Osteoblast (primary cell): Measurements from ENCODE around the gene CHST11. TPM values are rescaled to one million over a fixed set of nuclear protein-coding genes. Genes with fewer than 3 reads are reported as not detected.

ENCODE experiments used
- DNase-seq: peaks from one replicate; pipeline ENCODE4 v3.0.0; 2011; ENCODE audit warnings: low spot score, mixed read lengths; ENCODE audit not compliant: insufficient read length; ENCODE audit errors: missing footprints
- H2AFZ ChIP-seq: 2 replicates; pipeline ENCODE4 v1.6.0; 2011; ENCODE audit warnings: mild to moderate bottlenecking, low read length
- H3K27ac ChIP-seq: 2 replicates; pipeline ENCODE4 v1.5.1; 2011; ENCODE audit warnings: mild to moderate bottlenecking, low read depth, low read length, moderate library complexity
- H3K27me3 ChIP-seq: 2 replicates; pipeline ENCODE4 v1.6.0; 2012; ENCODE audit warnings: mild to moderate bottlenecking, control low read depth, inconsistent platforms, low read length, moderate library complexity; ENCODE audit not compliant: insufficient read depth
- H3K36me3 ChIP-seq: 2 replicates; pipeline ENCODE4 v1.5.1; 2011; ENCODE audit warnings: mild to moderate bottlenecking, low read length, control low read depth, moderate library complexity; ENCODE audit not compliant: insufficient read depth
- H3K4me1 ChIP-seq: 2 replicates; pipeline ENCODE4 v1.5.1; 2011; ENCODE audit warnings: mild to moderate bottlenecking, low read length, control low read depth, moderate library complexity; ENCODE audit not compliant: insufficient read depth
- H3K4me2 ChIP-seq: 2 replicates; pipeline ENCODE4 v1.6.0; 2011; ENCODE audit warnings: mild to moderate bottlenecking, low read length; ENCODE audit not compliant: insufficient read depth
- H3K4me3 ChIP-seq: fragments of 200-600 bp; sonication (generic); 3 replicates; pipeline ENCODE4 v1.5.1; 2012; ENCODE audit warnings: mild to moderate bottlenecking, low read length, inconsistent platforms; ENCODE audit not compliant: insufficient read depth
- H3K79me2 ChIP-seq: 2 replicates; pipeline ENCODE4 v1.6.0; 2012; ENCODE audit warnings: mild to moderate bottlenecking, low read length, control low read depth, inconsistent platforms; ENCODE audit not compliant: insufficient read depth
- H3K9me3 ChIP-seq: 2 replicates; pipeline ENCODE4 v1.5.1; 2011; ENCODE audit warnings: low read depth, low read length, control low read depth
- H4K20me1 ChIP-seq: 2 replicates; pipeline ENCODE4 v1.6.0; 2012; ENCODE audit warnings: mild to moderate bottlenecking, low read length, control low read depth; ENCODE audit not compliant: insufficient read depth
- total RNA-seq: library from RNA; depleted of rRNA; stranded (reverse); fragments of >200 nt; gene quantifications from 2 replicates; pipeline ENCODE4 v1.2.3, GENCODE V29; 2012
- TF ChIP-seq, protein P1 (sequence below): IDR thresholded peaks from 2 replicates; pipeline ENCODE4 v1.5.1; 2011; ENCODE audit warnings: mild to moderate bottlenecking, low read depth, low read length, moderate library complexity; ENCODE audit errors: extremely low read depth

Gene CHST11
- total RNA-seq, 1 donor = 24.6 TPM

DNA sequence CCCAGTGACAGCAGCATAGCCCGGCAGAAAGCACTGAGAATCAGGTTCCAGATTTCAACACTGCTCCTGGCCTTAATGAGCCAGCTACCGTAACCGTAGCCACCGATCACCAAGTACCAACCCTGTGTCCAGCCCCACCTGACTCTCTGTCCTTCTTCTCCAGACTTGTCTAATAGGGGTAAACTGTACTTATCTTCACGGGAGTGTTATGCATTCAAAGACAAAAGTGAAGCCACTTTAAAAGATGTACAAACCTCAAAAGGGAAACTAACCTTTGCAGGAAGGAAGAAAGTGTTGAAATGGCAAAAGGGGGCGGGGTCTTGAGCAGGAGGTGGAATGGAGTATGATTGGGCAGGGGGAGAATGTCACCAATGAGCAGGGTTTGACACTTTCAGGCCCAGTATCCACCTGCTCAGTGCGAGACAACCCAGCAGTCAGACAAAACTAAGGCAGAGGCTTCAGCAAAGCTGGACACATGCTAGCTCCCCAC lies 226.1 kb downstream of the CHST11 start:
- no peaks in the 10 kb centered on the region for H3K27me3 ChIP-seq
- H3K79me2 ChIP-seq = peaks cover 28% of the 10 kb centered on the region
- H4K20me1 ChIP-seq = peaks cover 14% of the 10 kb centered on the region
- H2AFZ ChIP-seq = no peak overlapping the region
- TF ChIP-seq, protein P1, sequence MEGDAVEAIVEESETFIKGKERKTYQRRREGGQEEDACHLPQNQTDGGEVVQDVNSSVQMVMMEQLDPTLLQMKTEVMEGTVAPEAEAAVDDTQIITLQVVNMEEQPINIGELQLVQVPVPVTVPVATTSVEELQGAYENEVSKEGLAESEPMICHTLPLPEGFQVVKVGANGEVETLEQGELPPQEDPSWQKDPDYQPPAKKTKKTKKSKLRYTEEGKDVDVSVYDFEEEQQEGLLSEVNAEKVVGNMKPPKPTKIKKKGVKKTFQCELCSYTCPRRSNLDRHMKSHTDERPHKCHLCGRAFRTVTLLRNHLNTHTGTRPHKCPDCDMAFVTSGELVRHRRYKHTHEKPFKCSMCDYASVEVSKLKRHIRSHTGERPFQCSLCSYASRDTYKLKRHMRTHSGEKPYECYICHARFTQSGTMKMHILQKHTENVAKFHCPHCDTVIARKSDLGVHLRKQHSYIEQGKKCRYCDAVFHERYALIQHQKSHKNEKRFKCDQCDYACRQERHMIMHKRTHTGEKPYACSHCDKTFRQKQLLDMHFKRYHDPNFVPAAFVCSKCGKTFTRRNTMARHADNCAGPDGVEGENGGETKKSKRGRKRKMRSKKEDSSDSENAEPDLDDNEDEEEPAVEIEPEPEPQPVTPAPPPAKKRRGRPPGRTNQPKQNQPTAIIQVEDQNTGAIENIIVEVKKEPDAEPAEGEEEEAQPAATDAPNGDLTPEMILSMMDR = no peak
- no peaks in the 10 kb centered on the region for H3K36me3 ChIP-seq
- H3K9me3 ChIP-seq = no peaks in the 10 kb centered on the region
- DNase-seq = no peak
- H3K27ac ChIP-seq = no peak overlapping the region
- peaks cover 8% of the 10 kb centered on the region for H3K4me1 ChIP-seq
- no peak overlapping the region for H3K4me3 ChIP-seq
- no peak overlapping the region for H3K4me2 ChIP-seq

DNA sequence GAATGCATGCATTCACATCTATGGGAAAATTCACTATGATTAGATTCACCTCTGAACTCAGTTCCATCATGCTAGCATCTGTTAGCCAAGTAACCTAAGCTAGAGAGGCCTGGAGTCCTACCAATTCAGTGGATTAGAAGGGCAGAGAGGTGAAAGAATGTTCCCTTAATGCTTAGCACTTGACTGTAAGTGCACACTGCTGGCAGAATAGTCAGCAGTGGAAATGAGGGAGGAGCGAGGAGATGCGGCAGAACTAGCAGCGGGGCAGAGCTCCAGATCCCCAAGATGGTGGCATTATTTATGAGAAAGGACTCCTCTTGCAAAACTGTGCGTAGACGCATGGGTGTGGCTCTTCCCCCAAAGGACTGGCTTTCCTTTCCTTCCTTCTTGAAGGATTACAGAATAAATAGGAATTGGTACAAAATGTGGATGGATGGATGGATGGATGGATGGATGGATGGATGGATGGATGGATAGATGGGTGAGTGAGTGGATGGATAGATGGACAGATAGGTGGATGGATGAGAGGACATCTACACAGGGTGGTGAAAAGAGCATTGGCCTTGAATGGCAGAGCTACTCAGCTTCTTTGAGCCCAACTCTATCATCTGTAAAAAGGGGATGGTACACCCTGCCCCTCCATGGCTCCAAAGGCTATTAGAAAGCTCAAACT lies 227.2 kb downstream of the CHST11 start:
- TF ChIP-seq, protein P1 = no peak
- no peak overlapping the region for H3K27ac ChIP-seq
- peaks cover 8% of the 10 kb centered on the region for H3K4me1 ChIP-seq
- no peaks in the 10 kb centered on the region for H3K27me3 ChIP-seq
- peaks cover 25% of the 10 kb centered on the region for H3K79me2 ChIP-seq
- H3K4me2 ChIP-seq = no peak overlapping the region
- no peak for DNase-seq
- no peaks in the 10 kb centered on the region for H3K36me3 ChIP-seq
- H2AFZ ChIP-seq = no peak overlapping the region
- H3K4me3 ChIP-seq = no peak overlapping the region
- H4K20me1 ChIP-seq = peaks cover 11% of the 10 kb centered on the region
- H3K9me3 ChIP-seq = no peaks in the 10 kb centered on the region

DNA sequence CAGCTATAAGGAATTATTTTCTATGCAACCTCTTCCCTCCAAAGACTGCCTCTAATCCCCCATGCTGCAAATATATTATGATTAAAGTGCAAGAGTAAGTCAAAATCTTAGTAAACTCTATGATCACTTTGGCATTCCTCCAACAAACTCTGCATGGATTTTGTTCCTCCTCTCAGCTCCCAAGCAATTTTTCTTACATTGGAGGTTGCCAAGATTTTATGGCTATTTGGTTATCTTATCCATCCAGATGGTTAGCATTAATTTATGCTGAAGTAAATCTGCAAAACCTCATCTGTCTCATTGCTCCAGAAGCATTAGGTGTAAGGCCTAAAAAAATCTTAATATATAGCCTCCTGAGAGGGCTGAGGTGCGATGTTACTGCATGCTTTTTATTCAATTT lies 228.1 kb downstream of the CHST11 start:
- H3K27me3 ChIP-seq = no peaks in the 10 kb centered on the region
- DNase-seq = no peak
- peaks cover 30% of the 10 kb centered on the region for H3K79me2 ChIP-seq
- TF ChIP-seq, protein P1 = no peak
- peaks cover 8% of the 10 kb centered on the region for H3K4me1 ChIP-seq
- H3K27ac ChIP-seq = no peak overlapping the region
- no peaks in the 10 kb centered on the region for H3K9me3 ChIP-seq
- no peak overlapping the region for H3K4me3 ChIP-seq
- no peaks in the 10 kb centered on the region for H3K36me3 ChIP-seq
- no peak overlapping the region for H3K4me2 ChIP-seq
- H2AFZ ChIP-seq = no peak overlapping the region
- H4K20me1 ChIP-seq = peaks cover 11% of the 10 kb centered on the region

DNA sequence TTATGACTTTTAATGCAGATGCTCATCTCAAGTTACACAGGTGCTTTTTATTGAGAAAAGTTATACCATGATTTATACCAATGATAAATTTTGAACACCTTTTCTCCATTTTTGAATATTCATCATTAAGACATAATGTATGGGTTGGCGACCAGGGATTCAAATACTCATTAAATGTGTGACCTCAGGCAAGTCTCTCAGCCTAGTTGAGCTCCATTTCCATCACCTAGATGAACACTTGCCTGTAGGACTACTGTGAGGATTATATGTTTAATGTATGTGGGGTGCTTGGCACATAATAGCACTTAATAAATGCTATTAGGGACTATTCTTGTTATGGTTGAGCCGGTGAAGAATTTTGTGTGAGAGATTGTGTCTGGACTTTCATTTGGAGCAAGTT lies 228.6 kb downstream of the CHST11 start:
- no peaks in the 10 kb centered on the region for H3K9me3 ChIP-seq
- H3K4me3 ChIP-seq = no peak overlapping the region
- DNase-seq = no peak
- H4K20me1 ChIP-seq = peaks cover 10% of the 10 kb centered on the region
- no peak overlapping the region for H3K27ac ChIP-seq
- peaks cover 8% of the 10 kb centered on the region for H3K4me1 ChIP-seq
- TF ChIP-seq, protein P1 = no peak
- no peaks in the 10 kb centered on the region for H3K36me3 ChIP-seq
- H3K27me3 ChIP-seq = no peaks in the 10 kb centered on the region
- no peak overlapping the region for H2AFZ ChIP-seq
- no peak overlapping the region for H3K4me2 ChIP-seq
- peaks cover 30% of the 10 kb centered on the region for H3K79me2 ChIP-seq
